Testis (tissue), 2 donors: Measurements from ENCODE around the gene RFC3.

Experiments used
- CTCF ChIP-seq, 3 experiments: fragments of 450-650 bp in 2 of 3; fragments of 200-600 bp in 1 of 3; sonication (generic) in 1 of 3; IDR thresholded peaks; one replicate each; pipeline ENCODE4 v1.5.1; 2016 to 2019; ENCODE audit warnings: antibody characterized with exemption in 3 of 3, mild to moderate bottlenecking in 2 of 3, moderate library complexity in 1 of 3
- POLR2A ChIP-seq: fragments of 450-650 bp; IDR thresholded peaks from one replicate; pipeline ENCODE4 v1.6.1; 2017; ENCODE audit warnings: antibody characterized with exemption, mild to moderate bottlenecking, moderate library complexity

GRCh38 chr13:33876716-33877394 is 58.9 kb downstream of the RFC3 start:
- no peak for TF ChIP-seq CTCF (IDR thresholded peaks at IDR 0.05)
- no peak for TF ChIP-seq POLR2A
